ENCODE measurements around the gene BCDIN3D.

Gene BCDIN3D

GRCh38 chr12:49790741-49791555 is 52.0 kb downstream of the BCDIN3D start:
- Histone ChIP-seq H2AFZ (ENCODE audit: low read length, unreplicated experiment) (no peak overlapping the region), H3K4me3 (ENCODE audit: low read depth, low read length) (no peak overlapping the region), H3K4me1 (ENCODE audit: control insufficient read depth, insufficient read depth, low read length, unreplicated experiment) (no peaks in the 10 kb centered on the region), H3K36me3 (ENCODE audit: insufficient read depth, low read length) (peaks cover 4% of the 10 kb centered on the region), H3K79me2 (ENCODE audit: control insufficient read depth, insufficient read depth, low read length, unreplicated experiment) (no peaks in the 10 kb centered on the region), H3K27me3 (ENCODE audit: insufficient read depth, low read length) (no peaks in the 10 kb centered on the region), H3K27ac (ENCODE audit: low read depth, low read length) (no peak overlapping the region)

DNA sequence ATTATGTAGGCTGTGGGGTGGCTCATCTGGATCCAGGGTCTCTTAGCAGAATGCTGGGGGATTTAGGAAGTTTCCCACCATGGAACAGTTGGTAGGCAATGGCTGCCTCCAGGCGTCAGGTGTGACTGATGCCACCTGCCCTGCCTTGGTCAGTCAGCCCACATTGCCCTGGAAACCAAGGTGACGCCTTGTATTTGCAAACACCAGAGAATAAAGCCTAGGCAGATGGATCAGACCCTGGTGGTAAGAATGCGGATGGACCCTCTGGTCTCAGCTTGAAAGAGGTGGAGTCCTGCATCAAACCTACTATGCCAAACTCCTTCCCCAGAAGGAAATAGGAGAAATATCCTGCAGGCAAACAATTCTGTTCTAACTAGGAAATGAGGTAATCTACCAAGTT is 52.9 kb downstream of the BCDIN3D start:
- Histone ChIP-seq H2AFZ (ENCODE audit: low read length, unreplicated experiment) (no peak overlapping the region), H3K27ac (ENCODE audit: low read depth, low read length) (no peak overlapping the region), H3K36me3 (ENCODE audit: insufficient read depth, low read length) (peaks cover 4% of the 10 kb centered on the region), H3K4me1 (ENCODE audit: control insufficient read depth, insufficient read depth, low read length, unreplicated experiment) (no peaks in the 10 kb centered on the region), H3K4me3 (ENCODE audit: low read depth, low read length) (no peak overlapping the region), H3K79me2 (ENCODE audit: control insufficient read depth, insufficient read depth, low read length, unreplicated experiment) (no peaks in the 10 kb centered on the region), H3K27me3 (ENCODE audit: insufficient read depth, low read length) (no peaks in the 10 kb centered on the region)

- Histone ChIP-seq H3K4me1 (ENCODE audit: control insufficient read depth, insufficient read depth, low read length, unreplicated experiment) (peaks cover 13% of the 10 kb centered on the region), H3K36me3 (ENCODE audit: insufficient read depth, low read length) (peaks cover 4% of the 10 kb centered on the region), H3K27ac (ENCODE audit: low read depth, low read length) (no peak overlapping the region), H3K4me3 (ENCODE audit: low read depth, low read length) (no peak overlapping the region), H2AFZ (ENCODE audit: low read length, unreplicated experiment) (no peak overlapping the region), H3K27me3 (ENCODE audit: insufficient read depth, low read length) (no peaks in the 10 kb centered on the region), H3K79me2 (ENCODE audit: control insufficient read depth, insufficient read depth, low read length, unreplicated experiment) (no peaks in the 10 kb centered on the region)
Measured at GRCh38 chr12:49787672-49788071, 55.2 kb downstream of the BCDIN3D start.
